Fibroblast of skin of left biceps (primary cell): Measurements from ENCODE around the gene LSS.
"Not testable (repeated sequence)": the region's sequence is repeated elsewhere in the genome, so short reads cannot be mapped to it uniquely, and the experiment has no call there.

Experiments
- DNase-seq, 2 experiments: peaks; one replicate each; pipeline ENCODE4 v3.0.0-alpha.2; 2013; ENCODE audit warnings: low read depth in 2 of 2

LSS gene

GRCh38 chr21:46152927-46153246 lies 75.7 kb downstream of the LSS start:
- no peak for DNase-seq

GRCh38 chr21:46151989-46152926 lies 76.3 kb downstream of the LSS start:
- no peak for DNase-seq

GRCh38 chr21:46151261-46151988 lies 77.1 kb downstream of the LSS start:
- no peak for DNase-seq

- DNase-seq, result no peak
Observed at GRCh38 chr21:46150491-46151121, 78.0 kb downstream of the LSS start.

- DNase-seq, result no peak
Observed at GRCh38 chr21:46150073-46150472, 78.5 kb downstream of the LSS start.

GRCh38 chr21:46149205-46149901 lies 79.2 kb downstream of the LSS start:
- no peak for DNase-seq

GRCh38 chr21:46148106-46148505 lies 80.5 kb downstream of the LSS start:
- no peak for DNase-seq

- DNase-seq, result not testable (repeated sequence)
Observed at GRCh38 chr21:46147429-46147828, 81.1 kb downstream of the LSS start.

GRCh38 chr21:46146856-46147255 lies 81.7 kb downstream of the LSS start:
- DNase-seq, result no peak

GRCh38 chr21:46145840-46146691 lies 82.5 kb downstream of the LSS start:
- DNase-seq, result no peak

- DNase-seq, result no peak
Observed at GRCh38 chr21:46145159-46145839, 83.3 kb downstream of the LSS start.

GRCh38 chr21:46144464-46145070 lies 84.0 kb downstream of the LSS start:
- DNase-seq, result no peak

- no peak for DNase-seq
Observed at GRCh38 chr21:46142582-46143473, 85.7 kb downstream of the LSS start.

- no peak for DNase-seq
Observed at GRCh38 chr21:46141767-46142581, 86.6 kb downstream of the LSS start.

GRCh38 chr21:46140352-46141003 lies 88.1 kb downstream of the LSS start:
- DNase-seq, result not testable (repeated sequence)

GRCh38 chr21:46139686-46140085 lies 88.9 kb downstream of the LSS start:
- DNase-seq, result no peak

GRCh38 chr21:46138383-46138970 lies 90.1 kb downstream of the LSS start:
- no peak for DNase-seq
